ENCODE measurements around the gene ROCK2. TPM values are rescaled to one million over a fixed set of nuclear protein-coding genes. Genes with fewer than 3 reads are reported as not detected.

ROCK2 gene
- total and polyA plus RNA-seq, 9 of the 15 experiments (the other 6 are each of a cell fraction or from before 2014, with no cell fraction given), result 4.9 to 30.6 (median 14.3) TPM

DNA sequence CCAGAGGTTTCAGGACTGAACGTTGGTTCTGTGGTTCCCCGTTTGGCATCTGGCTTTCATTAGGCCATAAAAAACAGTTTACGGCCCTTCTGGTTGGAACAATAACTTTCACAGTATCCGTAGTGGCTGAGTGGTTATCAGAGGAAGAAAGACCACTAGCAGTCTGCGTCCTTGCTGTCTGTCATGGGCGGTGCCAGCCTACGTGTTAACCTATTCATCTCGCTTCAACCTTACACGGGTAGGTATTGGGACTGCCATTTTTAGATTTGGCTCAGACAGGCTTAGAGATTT, 42.6 kb upstream of the ROCK2 start:
- Histone ChIP-seq H3K4me2 (ENCODE audit: insufficient read depth, low read length) (no peak overlapping the region), H3K4me1 (replicated peaks in 1 of 2; ENCODE audit: control insufficient read depth in 2 of 2, insufficient read depth in 2 of 2, low read length in 2 of 2) (peaks cover 0 to 6% of the 10 kb centered on the region in 2 experiments; a peak in 3 of 5 replicates), H3K9me3 (replicated peaks; ENCODE audit: control insufficient read depth, insufficient read depth, low read depth, low read length) (no peaks in the 10 kb centered on the region), H3K4me3 (no peak overlapping the region), H3K27me3 (ENCODE audit: control insufficient read depth in 2 of 2, insufficient read depth in 2 of 2, low read length in 2 of 2) (no peaks in the 10 kb centered on the region), H3K79me2 (ENCODE audit: control insufficient read depth, insufficient read depth, low read length) (no peaks in the 10 kb centered on the region), H3K9me1 (ENCODE audit: control insufficient read depth, insufficient read depth, low read length) (no peaks in the 10 kb centered on the region), H3K36me3 (ENCODE audit: control insufficient read depth, insufficient read depth, low read length) (no peaks in the 10 kb centered on the region), H3K9ac (ENCODE audit: insufficient read depth in 1 of 2, low read depth in 2 of 2, low read length in 2 of 2) (no peak overlapping the region; a peak in 1 of 4 replicates), H4K20me1 (replicated peaks; ENCODE audit: control insufficient read depth, insufficient read depth, low read length) (no peaks in the 10 kb centered on the region), H3K27ac (ENCODE audit: extremely low read depth, low read depth, low read length) (no peak overlapping the region), H2AFZ (ENCODE audit: low read depth, low read length) (no peak overlapping the region)
- BruUV-seq (replicated peaks), result no TSS peak
- WGBS (ENCODE audit: insufficient coverage, low coverage, missing lambda C conversion rate), result 42% methylated on average over 9 of the region's 9 CpGs
- ATAC-seq (no peak), FAIRE-seq (no peak), DNase-seq (ENCODE audit: extremely low read depth in 1 of 4, low spot score in 3 of 4) (no peak)
- in situ Hi-C loops (cut with MboI) (no loop called here), intact Hi-C loops (cut with micrococcal nuclease) (no loop called here)
- ChIA-PET POLR2A (interaction anchor here (0.6 kb wide), 1 partner anchor 44 kb away, joined by 3 read pairs; no protein-coding TSS in a partner anchor), CTCF (ENCODE audit: low intra/inter-chr PET ratio) (no interaction called here)
- TF ChIP-seq ZNF785 (CRISPR knock-in tag; IDR thresholded peaks at IDR 0.05) (no peak), ZNF589 (CRISPR knock-in tag; IDR thresholded peaks at IDR 0.05; ENCODE audit: low read depth) (no peak), ZNF830 (CRISPR knock-in tag; IDR thresholded peaks at IDR 0.05) (no peak), ZNF146 (CRISPR knock-in tag; IDR thresholded peaks at IDR 0.05; ENCODE audit: unreplicated experiment) (no peak)

DNA sequence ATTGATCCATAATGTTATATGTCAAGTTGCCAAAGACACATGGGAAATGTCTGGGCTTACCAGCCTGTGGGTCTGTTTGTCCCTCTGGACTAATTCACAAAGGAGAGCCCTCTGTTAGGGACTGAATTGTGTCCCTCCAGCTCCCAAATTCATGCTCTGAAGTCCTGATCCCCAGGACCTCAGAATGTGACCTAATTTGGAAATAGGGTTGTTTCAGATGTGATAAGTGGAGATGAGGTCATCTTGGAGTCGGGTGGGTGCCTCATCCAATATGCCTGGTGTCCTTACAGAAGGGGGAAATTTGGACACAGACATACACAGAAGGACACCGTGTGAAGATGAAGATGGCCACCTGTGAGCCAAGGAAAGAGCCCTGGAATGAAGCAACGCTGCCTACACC, 41.4 kb upstream of the ROCK2 start:
- Histone ChIP-seq H3K9me1 (ENCODE audit: control insufficient read depth, insufficient read depth, low read length) (no peaks in the 10 kb centered on the region), H4K20me1 (replicated peaks; ENCODE audit: control insufficient read depth, insufficient read depth, low read length) (no peaks in the 10 kb centered on the region), H3K27me3 (ENCODE audit: control insufficient read depth in 2 of 2, insufficient read depth in 2 of 2, low read length in 2 of 2) (no peaks in the 10 kb centered on the region), H3K79me2 (ENCODE audit: control insufficient read depth, insufficient read depth, low read length) (no peaks in the 10 kb centered on the region), H3K9me3 (replicated peaks; ENCODE audit: control insufficient read depth, insufficient read depth, low read depth, low read length) (no peaks in the 10 kb centered on the region), H2AFZ (ENCODE audit: low read depth, low read length) (peak overlapping the region; percentile 48), H3K4me3 (no peak overlapping the region), H3K4me2 (ENCODE audit: insufficient read depth, low read length) (no peak overlapping the region), H3K9ac (ENCODE audit: insufficient read depth in 1 of 2, low read depth in 2 of 2, low read length in 2 of 2) (no peak overlapping the region), H3K4me1 (replicated peaks in 1 of 2; ENCODE audit: control insufficient read depth in 2 of 2, insufficient read depth in 2 of 2, low read length in 2 of 2) (peaks cover 0 to 6% of the 10 kb centered on the region in 2 experiments; a peak in 3 of 5 replicates), H3K27ac (ENCODE audit: extremely low read depth, low read depth, low read length) (0 out of 3 replicates have a peak overlapping the region, but pooled peaks have one; percentile 7), H3K36me3 (ENCODE audit: control insufficient read depth, insufficient read depth, low read length) (no peaks in the 10 kb centered on the region)
- BruUV-seq (replicated peaks), result no TSS peak
- 22% methylated on average over 3 of the region's 3 CpGs for WGBS (ENCODE audit: insufficient coverage, low coverage, missing lambda C conversion rate)
- CTCF ChIA-PET (ENCODE audit: low intra/inter-chr PET ratio), result no interaction called here
- no peak for FAIRE-seq
- POLR2A ChIA-PET, result interaction anchor here (1.0 to 1.2 kb wide), 2 partner anchors 15 to 17 kb away, joined by 3 read pairs; no protein-coding TSS in a partner anchor
- no peak for DNase-seq (ENCODE audit: extremely low read depth in 1 of 4, low spot score in 3 of 4)
- intact Hi-C loops (cut with micrococcal nuclease) (no loop called here), in situ Hi-C loops (cut with MboI) (no loop called here)
- ATAC-seq, result no peak
- no peak for TF ChIP-seq SOX6 (IDR thresholded peaks at IDR 0.05)
- TF ChIP-seq, protein P1, sequence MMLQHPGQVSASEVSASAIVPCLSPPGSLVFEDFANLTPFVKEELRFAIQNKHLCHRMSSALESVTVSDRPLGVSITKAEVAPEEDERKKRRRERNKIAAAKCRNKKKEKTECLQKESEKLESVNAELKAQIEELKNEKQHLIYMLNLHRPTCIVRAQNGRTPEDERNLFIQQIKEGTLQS (IDR thresholded peaks at IDR 0.05), result peak; percentile 76
- TF ChIP-seq, protein P1 (CRISPR knock-in tag; conservative IDR thresholded peaks at IDR 0.05), result no peak
- TF ChIP-seq ZNF175 (CRISPR knock-in tag; IDR thresholded peaks at IDR 0.05; ENCODE audit: low read depth), result peak; percentile 62; the same call in 1 of the 2 replicates
- no peak for TF ChIP-seq NFRKB (IDR thresholded peaks at IDR 0.05; ENCODE audit: low read depth)
- no peak for TF ChIP-seq ZNF668 (CRISPR knock-in tag; IDR thresholded peaks at IDR 0.05)
- TF ChIP-seq CBX5 (IDR thresholded peaks at IDR 0.05; ENCODE audit: borderline replicate concordance, low read depth), result no peak
- peak in 1 of 2 experiments; percentile 81; a peak in 2 of 4 replicates for TF ChIP-seq SRF (CRISPR knock-in tag; IDR thresholded peaks at IDR 0.05)
- TF ChIP-seq TAF9B (IDR thresholded peaks at IDR 0.05; ENCODE audit: partially characterized antibody), result no peak
- TF ChIP-seq, protein P2, sequence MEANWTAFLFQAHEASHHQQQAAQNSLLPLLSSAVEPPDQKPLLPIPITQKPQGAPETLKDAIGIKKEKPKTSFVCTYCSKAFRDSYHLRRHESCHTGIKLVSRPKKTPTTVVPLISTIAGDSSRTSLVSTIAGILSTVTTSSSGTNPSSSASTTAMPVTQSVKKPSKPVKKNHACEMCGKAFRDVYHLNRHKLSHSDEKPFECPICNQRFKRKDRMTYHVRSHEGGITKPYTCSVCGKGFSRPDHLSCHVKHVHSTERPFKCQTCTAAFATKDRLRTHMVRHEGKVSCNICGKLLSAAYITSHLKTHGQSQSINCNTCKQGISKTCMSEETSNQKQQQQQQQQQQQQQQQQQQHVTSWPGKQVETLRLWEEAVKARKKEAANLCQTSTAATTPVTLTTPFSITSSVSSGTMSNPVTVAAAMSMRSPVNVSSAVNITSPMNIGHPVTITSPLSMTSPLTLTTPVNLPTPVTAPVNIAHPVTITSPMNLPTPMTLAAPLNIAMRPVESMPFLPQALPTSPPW (CRISPR knock-in tag; IDR thresholded peaks at IDR 0.05), result peak; percentile 11; the same call in 1 of the 2 replicates
- peak; percentile 46; the same call in 1 of the 2 replicates for TF ChIP-seq JUND (IDR thresholded peaks at IDR 0.05; ENCODE audit: borderline replicate concordance, low read depth, low read length)
- TF ChIP-seq JUND (tag; IDR thresholded peaks at IDR 0.05; ENCODE audit: borderline replicate concordance, low read depth, low read length), result peak; percentile 55; the same call in 1 of the 3 replicates
